NCI-H69 (cell line): ENCODE measurements around the gene GLTP.

Experiments used
- DNase-seq: peaks from one replicate; lab custom pipeline; 2025; lab: John Stamatoyannopoulos, UW

GLTP gene

DNA sequence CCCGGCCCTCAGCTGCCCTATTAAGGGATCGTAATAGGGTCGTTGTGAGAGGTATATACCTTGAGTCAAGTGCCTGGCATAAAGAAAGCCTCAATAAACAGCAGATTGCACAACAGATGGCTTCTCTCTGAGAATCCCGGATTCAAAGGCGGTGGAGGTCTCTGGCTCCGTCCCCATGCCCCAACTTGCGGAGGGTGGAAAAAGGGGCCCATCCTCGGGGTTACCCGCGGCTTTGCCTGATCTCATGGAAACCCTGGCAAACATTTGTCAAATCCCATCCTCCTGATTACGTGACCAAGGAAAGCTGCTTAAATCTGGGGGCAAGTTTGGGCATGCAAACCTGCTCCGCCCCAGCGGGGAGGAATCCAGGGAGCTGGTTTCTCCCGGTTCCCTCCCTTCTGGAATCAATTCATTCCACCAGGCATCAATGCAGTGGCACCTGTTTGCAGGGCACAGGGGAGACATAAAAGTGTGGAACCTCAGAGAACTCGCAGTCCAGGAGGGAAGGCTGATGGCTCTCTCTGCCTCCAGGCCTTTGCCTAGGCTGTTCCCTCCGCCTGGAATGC, 59.4 kb downstream of the GLTP start:
- peak; percentile 93 for DNase-seq

DNA sequence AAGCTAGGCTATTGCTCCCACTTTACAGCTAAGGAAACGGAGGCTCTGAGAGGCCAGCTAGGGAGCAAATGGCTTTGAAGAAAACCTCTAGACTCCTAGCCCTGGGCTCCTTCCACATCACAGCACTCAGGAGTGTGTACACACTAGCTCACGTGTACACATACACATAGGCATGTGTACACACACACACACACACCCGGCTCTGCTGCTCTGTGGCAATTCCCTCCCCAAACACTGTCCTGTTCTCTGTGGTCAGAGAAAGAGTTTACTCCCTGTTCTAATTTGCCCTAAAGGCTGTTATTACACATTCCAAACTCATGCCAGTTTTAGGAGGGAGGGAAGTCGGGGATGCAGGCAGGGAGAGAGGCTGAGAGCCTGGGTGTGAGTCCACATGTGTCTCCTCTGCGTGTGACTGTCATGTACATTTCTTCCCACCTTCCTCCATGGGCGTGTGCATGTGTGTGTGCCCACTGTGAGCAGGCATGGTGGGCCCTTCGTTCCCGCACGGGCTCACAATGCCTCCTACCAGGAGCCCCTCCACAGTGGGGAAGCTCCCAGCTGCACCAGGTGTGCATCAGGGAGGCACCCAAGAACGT, 61.3 kb downstream of the GLTP start:
- peak; percentile 57 for DNase-seq

DNA sequence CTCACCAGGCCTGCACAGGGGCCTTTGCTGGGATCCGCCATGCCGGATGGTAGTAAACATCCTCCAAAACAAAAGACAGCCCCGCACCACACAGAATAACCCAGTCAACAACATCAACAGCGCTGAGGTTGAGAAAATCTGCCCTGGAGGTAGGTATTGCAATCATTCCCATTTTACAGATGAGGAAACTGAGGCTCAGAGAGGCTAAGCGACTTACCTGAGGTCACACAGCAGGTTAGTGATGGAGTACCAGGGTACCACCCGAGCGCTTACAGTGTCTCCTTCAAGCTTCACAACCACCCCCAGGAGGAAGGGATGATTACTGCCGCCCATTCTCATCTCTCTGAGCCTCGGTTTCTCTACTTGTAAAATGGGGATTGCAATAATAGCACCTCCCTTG, 62.1 kb downstream of the GLTP start:
- no peak for DNase-seq

DNA sequence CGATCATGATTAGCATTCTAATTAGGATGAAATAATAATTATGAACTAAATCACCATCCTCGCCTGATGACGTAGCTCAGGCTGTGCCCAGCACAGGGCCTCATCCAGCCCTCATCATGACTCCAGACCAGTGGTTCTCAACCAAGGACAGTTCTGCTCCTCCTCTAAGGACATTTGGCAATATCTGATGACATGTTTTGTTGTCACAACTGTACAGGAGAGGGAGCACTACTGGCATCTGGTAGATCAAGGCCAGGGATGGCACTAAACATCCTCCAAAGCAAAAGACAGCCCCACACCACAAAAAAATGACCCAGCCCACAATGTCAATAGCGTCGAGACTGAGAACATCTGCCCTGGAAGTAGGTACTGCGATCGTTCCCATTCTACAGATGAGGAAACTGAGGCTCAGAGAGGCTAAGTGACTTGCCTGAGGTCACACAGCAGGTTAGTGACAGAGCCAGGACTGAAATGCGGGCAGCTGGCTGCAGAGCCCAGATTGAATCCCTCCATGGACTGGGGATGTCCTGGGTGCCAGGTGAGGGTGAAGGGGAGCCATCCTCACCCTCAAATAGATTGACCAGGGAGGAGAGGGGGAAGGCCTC, 62.6 kb downstream of the GLTP start:
- no peak for DNase-seq

DNA sequence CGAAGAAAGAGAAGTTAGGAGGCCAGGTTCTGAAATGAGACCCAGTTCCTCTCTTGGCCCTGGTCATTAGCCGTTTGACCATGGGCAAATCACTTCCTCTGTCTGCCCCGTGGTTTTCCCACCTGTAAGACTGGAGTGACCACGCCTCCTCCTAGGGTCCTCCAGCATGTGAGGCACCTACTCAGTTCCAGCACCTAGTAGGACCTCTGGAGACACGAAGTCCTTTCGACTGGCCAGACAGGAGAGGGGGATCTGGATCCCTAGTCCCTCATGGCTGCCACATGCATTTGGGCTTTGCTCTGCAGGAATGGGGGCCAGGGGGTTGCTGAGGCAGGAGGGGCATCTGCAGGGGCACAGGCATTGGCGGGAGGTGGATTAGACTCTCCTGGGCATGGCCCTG, 63.5 kb downstream of the GLTP start:
- no peak for DNase-seq

DNA sequence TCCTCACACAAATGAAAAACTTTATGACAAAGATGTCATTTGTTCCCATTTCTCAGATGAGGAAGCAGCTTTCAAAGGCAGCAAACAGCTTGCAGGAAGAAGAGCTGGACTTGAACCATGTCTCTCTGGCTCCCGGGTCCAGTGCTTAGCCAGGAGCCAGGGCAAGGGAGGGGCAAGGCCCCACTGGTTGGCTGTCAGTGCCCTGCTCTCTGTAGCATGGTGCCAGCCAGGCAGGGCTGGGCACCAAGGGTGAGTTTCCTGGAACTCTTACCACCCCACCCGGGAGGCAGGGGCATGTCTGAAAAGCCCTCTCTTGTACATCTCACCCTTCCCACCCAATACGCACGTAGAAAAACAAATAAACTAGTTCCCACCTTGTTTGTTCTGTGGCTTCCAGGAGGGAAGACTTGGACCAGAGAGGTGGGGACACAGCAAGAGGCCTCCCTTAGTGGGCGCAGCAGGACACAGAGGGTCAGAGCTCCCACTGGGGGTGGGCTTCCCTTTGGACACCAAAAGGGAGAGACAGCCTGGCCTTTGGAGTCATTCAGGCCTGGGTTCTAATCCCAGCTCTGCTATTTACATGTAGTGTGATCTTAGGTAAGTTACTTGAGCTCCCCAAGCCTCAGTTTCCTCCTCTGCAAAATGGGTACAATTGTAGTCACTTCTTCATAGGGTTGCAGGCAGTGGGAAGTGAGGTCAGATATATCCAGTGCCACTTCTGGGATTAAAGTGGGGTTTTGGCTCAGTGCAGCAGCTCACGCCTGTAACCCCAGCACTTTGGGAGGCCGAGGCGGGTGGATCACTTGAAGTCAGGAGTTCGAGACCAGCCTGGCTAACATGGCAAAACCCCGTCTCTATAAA, 64.4 kb downstream of the GLTP start:
- peak; percentile 20 for DNase-seq

DNA sequence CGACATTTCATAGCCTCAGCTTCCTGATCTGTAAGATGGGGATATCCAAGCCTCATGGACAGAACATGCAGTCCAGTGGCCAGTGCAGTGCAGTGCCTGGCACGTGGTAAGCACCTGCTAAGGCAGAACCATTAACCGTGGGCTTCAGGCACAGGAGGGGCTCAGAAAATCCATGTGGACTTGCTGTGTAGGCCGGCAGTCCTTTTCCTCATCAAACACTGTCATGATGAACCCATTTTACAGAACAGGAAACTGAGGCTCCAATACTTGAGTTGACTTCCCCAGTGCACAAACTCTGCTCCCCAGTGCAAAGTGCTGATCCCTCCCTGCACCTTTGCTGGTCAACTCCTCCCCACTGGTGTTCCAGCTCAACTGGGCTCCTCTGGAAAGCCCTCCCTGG, 65.1 kb downstream of the GLTP start:
- DNase-seq: no peak

DNA sequence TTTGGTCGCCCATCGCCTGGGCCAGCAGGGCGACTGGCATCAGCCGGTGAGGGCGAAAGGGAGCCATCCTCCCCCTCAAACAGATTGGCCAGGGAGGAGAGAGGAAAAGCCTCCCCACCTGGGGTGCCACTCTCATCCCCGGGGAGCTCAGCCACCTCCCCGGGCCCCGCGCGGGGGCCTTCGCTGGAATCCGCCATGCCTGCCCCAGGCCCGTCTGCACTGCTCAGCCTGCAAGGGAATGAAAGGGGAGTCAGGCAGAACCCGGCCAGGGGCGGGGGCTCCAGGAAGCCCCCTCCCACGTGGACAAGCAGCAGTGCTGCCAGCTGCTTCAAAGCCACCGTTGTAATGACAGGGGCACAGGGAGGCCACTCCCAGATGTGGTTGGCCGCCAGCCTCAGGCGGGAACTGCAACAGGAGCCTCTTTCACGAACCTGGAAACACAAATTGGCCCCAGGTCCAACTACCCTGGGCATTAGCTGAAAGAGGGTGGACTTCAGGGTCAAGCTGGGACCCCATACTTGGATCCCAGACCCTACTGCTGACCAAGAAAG, 65.7 kb downstream of the GLTP start:
- peak; percentile 26 for DNase-seq

DNA sequence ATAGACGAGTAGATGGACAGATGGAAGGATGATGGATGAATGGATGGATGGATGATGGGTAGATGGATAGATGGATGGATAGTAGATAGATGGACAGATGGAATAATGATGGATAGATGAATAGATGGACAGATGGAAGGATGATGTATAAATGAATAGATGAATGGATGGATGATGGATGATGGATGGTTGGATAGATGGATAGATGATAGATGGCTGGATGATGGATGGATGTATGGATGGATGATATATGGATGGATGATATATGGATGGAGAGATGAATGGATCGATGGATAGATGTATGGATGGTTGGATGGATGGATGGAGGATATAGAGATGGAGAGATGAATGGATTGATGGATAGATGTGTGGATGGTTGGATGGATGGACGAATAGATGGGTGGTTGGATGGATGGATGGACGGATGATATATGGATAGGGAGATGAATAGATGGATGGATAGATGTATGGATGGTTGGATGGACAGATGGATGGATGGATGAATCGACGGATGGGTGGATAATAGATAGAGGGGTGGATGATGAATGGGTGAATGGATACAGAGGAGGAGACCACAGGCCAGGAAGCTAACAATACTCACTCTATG, 66.4 kb downstream of the GLTP start:
- no peak for DNase-seq

DNA sequence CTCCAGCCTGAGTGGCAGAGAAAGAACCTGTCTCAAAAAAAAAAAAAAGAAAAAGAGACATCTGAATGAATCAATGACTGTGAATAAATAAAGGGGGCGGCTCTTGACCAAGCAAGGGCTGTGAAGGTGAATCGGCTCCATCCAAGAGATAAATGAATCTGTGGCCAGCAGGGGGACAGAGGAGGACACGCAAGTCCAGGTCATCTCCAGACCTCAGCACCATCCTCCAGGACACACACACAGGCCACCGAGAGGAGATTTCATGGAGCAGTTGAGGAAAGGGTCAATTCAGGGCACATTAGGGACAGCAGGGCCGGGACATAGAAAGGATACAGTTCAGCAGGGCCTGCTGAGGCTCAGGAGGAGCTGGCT, 68.7 kb downstream of the GLTP start:
- no peak for DNase-seq

DNA sequence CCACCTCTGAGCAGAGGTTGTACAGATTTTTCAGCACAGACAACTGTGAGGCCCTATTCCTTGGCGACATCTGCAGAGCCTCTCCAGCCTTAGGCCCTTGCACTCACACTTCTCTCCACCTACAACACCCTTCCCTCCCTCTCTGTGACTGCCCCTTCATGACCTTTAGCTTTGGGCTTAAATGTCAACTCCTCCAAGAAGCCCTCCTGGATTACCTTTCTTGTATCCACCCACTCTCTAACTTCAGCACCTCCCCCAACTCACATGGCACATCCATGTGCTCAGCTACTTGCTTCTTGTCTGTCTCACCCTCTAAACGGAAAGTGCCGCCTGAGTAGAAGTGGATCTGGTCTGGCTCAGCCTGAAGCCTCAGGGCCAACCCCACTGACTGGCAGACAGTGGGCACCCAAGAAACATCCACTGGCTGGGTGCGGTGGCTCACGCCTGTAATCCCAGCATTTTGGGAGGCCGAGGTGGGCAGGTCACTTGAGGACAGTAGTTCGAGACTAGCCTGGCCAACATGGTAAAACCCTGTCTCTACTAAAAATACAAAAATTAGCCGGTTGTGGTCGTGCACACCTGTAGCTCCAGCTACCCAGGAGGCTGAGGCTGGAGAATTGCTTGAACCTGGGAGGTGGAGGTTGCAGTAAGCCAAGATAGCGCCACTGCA, 69.3 kb downstream of the GLTP start:
- DNase-seq: no peak

DNA sequence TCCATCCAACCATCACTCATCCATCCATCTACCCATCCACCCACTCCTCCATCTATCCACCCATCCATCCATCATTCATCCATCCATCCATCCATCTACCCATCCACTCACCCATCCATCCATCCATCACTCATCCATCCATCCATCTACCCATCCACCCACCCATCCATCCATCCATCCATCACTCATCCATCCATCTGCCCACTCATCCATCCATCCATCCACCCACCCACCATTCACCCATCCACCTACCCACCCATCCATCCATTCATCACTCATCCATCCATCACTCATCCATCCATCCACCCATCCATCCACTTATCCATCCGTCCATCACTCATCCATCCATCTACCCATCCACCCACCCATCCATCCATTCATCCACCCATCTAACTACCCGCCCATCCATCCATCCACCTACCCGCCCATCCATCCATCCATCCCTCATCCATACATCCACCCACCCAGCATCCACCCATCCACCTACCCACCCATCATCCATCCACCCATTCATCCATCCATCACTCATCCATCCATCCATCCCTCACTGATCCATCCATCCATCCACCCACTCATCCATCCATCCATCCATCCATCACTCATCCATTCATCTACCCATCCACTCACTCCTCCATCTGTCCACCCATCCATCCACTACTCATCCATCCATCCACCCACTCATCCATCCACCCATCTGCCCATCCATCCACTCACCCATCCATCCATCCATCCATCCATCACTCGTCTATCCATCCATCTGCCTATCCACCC, 71.3 kb downstream of the GLTP start:
- no peak for DNase-seq

DNA sequence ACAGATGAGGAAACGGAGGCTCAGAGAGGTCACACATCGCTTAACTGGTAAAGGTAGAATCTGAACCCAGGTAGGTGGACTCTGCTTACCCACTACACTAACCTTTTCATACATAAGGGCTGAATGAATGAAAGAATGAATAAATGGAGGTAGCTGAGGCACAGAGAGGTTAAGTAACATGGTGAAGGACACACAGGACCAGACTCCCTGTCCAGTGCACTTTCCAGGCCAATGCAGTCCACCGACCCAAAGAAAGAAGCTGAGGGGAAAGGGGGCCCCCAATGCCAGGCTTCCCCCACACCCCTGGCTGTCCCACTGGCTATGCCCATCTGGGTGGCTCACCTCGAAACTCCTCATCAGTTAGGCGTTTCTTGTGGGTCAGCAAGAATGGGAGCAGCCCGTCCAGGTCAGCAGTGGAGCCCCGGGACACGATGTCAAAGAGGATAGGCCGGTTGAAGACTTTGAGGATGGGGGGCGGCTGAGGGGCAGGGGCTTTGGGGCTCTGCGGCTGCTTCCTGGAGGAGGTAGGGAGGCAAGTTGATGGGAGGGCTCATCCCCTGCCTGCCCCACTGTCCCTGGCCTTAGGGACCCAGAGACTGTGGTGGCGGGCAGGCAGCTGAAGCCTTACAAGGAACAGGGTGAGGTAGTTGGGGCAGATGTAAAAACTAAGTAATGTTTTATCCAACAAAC, 72.2 kb downstream of the GLTP start:
- DNase-seq: no peak

DNA sequence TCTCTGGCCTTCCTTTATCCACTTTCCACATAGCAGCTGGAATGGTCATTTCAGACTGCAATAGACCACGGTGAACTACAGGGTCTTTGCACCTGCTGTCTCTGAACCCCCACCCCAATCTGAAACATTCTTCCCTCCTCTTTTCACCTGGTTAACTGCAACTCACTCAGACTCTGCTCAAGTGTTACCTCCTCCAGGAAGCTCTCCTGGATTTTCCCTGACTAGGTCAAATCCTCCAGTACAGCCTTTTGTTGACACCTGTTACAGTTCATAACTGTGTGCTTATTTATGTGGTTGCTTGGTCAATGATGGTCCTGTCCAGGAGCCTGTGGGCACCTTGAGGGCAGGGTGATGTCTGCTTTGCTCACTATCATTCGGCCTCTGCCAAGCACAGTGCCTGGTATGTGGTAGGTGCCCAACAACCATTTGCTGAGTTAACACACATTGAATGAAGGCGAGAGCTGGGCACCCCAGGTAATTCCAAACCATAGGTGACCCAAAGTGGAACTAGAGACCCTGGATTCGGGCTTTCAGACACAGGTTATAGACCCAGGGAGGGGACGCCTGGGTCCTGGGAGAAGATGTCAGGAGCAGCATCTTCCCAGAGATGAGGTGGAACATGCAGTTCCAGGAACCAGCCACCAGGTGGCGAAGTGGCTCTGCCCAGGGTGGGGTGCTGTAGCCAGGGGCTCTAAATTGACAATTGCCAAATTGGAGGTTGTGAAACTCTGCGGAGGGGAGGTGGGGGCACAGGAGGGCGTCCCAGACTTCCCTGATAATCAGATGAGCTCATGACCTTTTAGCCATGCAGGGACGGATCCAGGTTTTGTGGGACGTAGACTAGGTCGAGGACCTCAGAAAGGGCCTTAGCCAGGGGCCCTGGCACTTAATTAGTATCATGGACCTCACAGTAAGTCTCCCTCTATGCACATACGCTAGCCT, 75.2 kb downstream of the GLTP start:
- DNase-seq: peak; percentile 59

DNA sequence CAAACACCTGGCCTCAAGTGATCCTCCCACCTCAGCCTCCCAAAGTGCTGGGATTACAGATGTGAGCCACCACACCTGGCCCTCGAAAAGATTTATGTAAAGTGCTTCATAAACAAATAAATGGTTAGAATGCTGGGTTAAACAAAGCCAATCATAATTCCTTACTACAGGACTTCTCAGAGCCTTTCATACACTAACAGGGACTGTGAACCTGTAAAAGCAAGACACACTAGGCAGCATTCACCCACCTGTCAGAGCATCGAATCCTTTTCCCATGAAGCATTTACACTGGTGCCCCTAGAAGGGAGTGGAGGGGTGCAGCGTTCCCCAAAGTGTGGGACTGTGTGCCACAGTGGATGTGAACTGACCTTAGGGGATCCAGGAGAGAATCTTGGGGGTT, 76.7 kb downstream of the GLTP start:
- no peak for DNase-seq

DNA sequence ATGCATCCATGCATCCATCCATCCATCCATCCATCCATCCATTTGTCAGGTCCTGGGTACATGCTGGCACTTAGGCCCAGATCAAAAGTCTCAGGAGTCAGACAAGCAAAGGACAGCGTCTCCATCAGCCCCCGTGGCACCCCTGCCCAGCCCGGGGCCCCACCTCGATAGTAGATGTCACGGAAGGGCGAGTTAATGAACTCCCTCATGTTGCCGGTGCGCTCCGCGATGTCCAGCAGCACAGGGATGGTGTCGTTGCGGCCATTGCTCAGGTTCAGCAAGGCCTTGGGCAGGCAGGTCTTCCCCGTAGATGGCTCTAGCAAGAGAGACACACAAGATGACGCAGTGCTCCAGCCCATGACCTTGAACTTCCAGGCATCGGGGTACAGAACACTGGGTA, 77.5 kb downstream of the GLTP start:
- DNase-seq: no peak
